Heart right ventricle (tissue), 16 donors: ENCODE data around the gene FGF22. TPM values are rescaled to one million over a fixed set of nuclear protein-coding genes. Genes with fewer than 3 reads are reported as not detected.
A peak's percentile ranks its signal among the peaks of the same experiment; 100 is the strongest.

Experiments used
- ATAC-seq, 8 donors: fragments of 200-7000 bp; cut with Tn5 transposase; one replicate each; pipeline ENCODE4 v1.9.1; 2020; ENCODE audit warnings: mild to moderate bottlenecking in 8 of 8, moderate library complexity in 8 of 8, moderate number of reproducible peaks in 1 of 8
- DNase-seq, 2 donors: peaks; one replicate each; pipeline ENCODE4 v3.0.0-alpha.2; 2020
- H3K27ac ChIP-seq, 10 donors: fragments of 200-600 bp; sonication (generic) in 2 of 10; one replicate each; pipeline versions ENCODE4 v1.5.0 to v1.8.0; 2020 to 2022; ENCODE audit warnings: mild to moderate bottlenecking in 3 of 10
- H3K27me3 ChIP-seq, 7 donors: fragments of 200-600 bp; one replicate each; pipeline ENCODE4 v1.8.0; 2021 to 2022; ENCODE audit warnings: mild to moderate bottlenecking in 2 of 7
- H3K36me3 ChIP-seq, 9 donors: fragments of 200-600 bp; sonication (generic) in 1 of 9; one replicate each; pipeline versions ENCODE4 v1.5.0 to v1.8.0; 2020 to 2022; ENCODE audit warnings: mild to moderate bottlenecking in 2 of 9
- H3K4me1 ChIP-seq, 9 donors: fragments of 200-600 bp; sonication (generic) in 1 of 9; one replicate each; pipeline versions ENCODE4 v1.5.0 to v1.8.0; 2020 to 2022; ENCODE audit warnings: mild to moderate bottlenecking in 4 of 9
- H3K4me3 ChIP-seq, 10 donors: fragments of 200-600 bp; sonication (generic) in 2 of 10; one replicate each; pipeline versions ENCODE4 v1.5.0 to v1.8.0; 2020 to 2022; ENCODE audit warnings: mild to moderate bottlenecking in 7 of 10, moderate library complexity in 2 of 10
- H3K9me3 ChIP-seq, 11 donors: fragments of 200-600 bp in 10 of 11; sonication (generic) in 2 of 11; one replicate each; pipeline versions ENCODE4 v1.5.0 to v1.8.0; 2013 to 2022; ENCODE audit warnings: mild to moderate bottlenecking in 2 of 11, control low read depth in 1 of 11, moderate library complexity in 1 of 11
- CTCF ChIP-seq, 9 donors: fragments of 200-600 bp; sonication (generic) in 2 of 9; IDR thresholded peaks; one replicate each; pipeline versions ENCODE4 v1.5.0 to v1.8.0; 2021 to 2022; ENCODE audit warnings: antibody characterized with exemption in 9 of 9, mild to moderate bottlenecking in 5 of 9, moderate library complexity in 1 of 9
- WGBS, 2 donors: extraction: QIAGEN DNeasy Blood & Tissue Kit; methylation state at CpG; one replicate each; pipeline ENCODE4 v1.1.7; 2013; ENCODE audit warnings: inconsistent platforms in 1 of 2; 5-methylcytosine and 5-hydroxymethylcytosine counted together
- intact Hi-C, 10 donors: fragments of 100-400 bp; cut with DNase I; formaldehyde crosslinking; loops; one replicate each; pipeline versions ENCODE4 v1.11.1 to v1.14.2; 2022
- polyA plus RNA-seq, 2 donors: library from polyadenylated mRNA; stranded (reverse); fragments of 200-250 nt; gene quantifications; one replicate each; pipeline ENCODE4 v1.2.3, GENCODE V29; 2013
- total RNA-seq, 10 donors: library from RNA; stranded (reverse); fragmentation: NEBNext Ultra II Directional in 3 of 10; extraction: Animal tissue kit (Norgen Biotek cat#: 25700) in 3 of 10; gene quantifications; one replicate each; pipeline versions ENCODE4 v1.2.1 to v1.2.4, GENCODE V29; 2021 to 2023
- donor health status: Arrhythmogenic right ventricular cardiomyopathy.
- donor health status: ischemic (EF 13 %, LVEDD 7.1; RV severe dilation, severe dysfunction).
- donor health status: healthy with polysubstance abuse.
- donor health status: DM: no; HTN: yes; CAD: no.
- donor health status: DM: no; HTN: no; CAD: no.
- donor health status: ischemic (EF 25% LVEDD 6.9; RV normal size, moderate dysfunction).
- donor health status: ischemic (EF 25% LVEDD 5.7; RV mildly dilated, moderate dysfunction).
- donor health status: healthy.
- donor health status: DM: yes; HTN: yes; CAD: no.
- donor health status: Ischemic cardiomyopathy.
- donor health status: ischemic (EF 35%, LVEDD 5.7; RV mildly dilated, moderate dysfunction).
- donor health status: nonischemic (EF 11% LVEDD 7.7; RV severe dilation, severe dysfunction).
- donor health status: DM: yes; HTN: yes; CAD: no.
- donor health status: PGD.
- donor health status: ischemic (EF 29% LVEDD 5.4; RV normal size, mild dysfunction).
- donor health status: nonischemic (EF 23%, LVEDD 6.1; RV moderate dilation, normal function).

FGF22 gene
- total and polyA plus RNA-seq, 12 donors, result 0.16 to 0.44 (median 0.30) TPM; not detected in 5

- Histone ChIP-seq H3K4me1 (peaks cover 45 to 83% (median 71%) of the 10 kb centered on the region in 9 donors), H3K27ac (peak overlapping the region in 9 of 10 donors; percentile 67 to 97 (median 91)), H3K9me3 (no peaks in the 10 kb centered on the region), H3K36me3 (peaks cover 0 to 19% (median 0%) of the 10 kb centered on the region in 9 donors), H3K4me3 (peak overlapping the region in 9 of 10 donors; percentile 16 to 100 (median 97)), H3K27me3 (no peaks in the 10 kb centered on the region)
- ATAC-seq (no peak), DNase-seq (peak in 1 of 2 donors; percentile 17)
- 45 to 53% methylated on average over 20 of the region's 20 CpGs for WGBS, 2 donors
- intact Hi-C loops, result no loop called here
- TF ChIP-seq CTCF (IDR thresholded peaks at IDR 0.05), result no peak
Observed at GRCh38 chr19:660793-661426, 21.2 kb downstream of the FGF22 start.

DNA sequence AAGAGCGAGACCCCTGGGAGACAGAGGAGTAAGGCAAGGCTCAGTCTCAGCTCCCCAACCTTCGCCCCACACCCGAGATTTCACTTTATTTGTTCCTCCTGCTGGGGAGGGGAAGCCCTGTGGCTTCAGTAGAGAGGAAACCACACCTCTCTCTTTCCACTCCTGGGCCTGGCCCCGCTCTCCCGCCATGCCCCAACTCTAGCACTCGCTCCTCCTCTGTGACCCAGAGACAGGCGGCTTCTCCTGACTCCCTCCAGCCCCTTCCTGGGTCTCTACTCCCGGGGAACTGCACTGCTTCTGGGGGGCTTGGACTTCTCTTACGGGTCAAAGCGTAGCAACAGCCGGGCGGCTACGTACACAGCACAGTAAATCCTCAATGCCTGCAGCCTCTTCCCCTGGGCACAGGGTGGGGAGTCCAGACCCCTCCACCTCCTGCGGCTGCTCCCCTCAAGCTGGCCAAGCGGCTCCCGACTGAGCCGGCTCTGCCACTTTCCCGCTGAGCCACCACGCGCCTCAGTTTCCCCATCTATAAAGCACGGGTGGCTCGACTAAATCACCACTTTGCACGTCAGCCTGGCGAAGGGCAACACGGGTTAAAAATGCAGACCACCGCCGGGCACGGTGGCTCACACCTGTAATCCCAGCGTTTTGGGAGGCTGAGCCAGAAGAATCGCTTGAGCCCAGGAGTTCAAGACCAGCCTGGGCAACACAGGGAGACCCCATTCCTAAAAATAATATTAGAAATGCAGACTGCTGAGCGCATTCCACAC lies 21.9 kb downstream of the FGF22 start:
- Histone ChIP-seq H3K9me3 (no peaks in the 10 kb centered on the region), H3K27ac (peak overlapping the region; percentile 8 to 97 (median 90)), H3K4me3 (peak overlapping the region; percentile 87 to 100 (median 97)), H3K36me3 (peaks cover 0 to 19% (median 0%) of the 10 kb centered on the region in 9 donors), H3K27me3 (no peaks in the 10 kb centered on the region), H3K4me1 (peaks cover 45 to 77% (median 71%) of the 10 kb centered on the region in 9 donors)
- no peak for TF ChIP-seq CTCF (IDR thresholded peaks at IDR 0.05)
- intact Hi-C loops, result loop anchor here in 1 of 10 donors (2.0 kb wide), 1 partner anchor 19 kb away; no protein-coding TSS in a partner anchor
- WGBS, 2 donors, result 21 to 26% methylated on average over 31 of the region's 31 CpGs
- DNase-seq (no peak), ATAC-seq (peak in 5 of 8 donors; percentile 16 to 34 (median 24))

GRCh38 chr19:662207-662961 lies 22.7 kb downstream of the FGF22 start:
- peak in 3 of 8 donors; percentile 0 to 7 (median 3) for ATAC-seq
- peak overlapping the region; percentile 87 to 100 (median 97) for H3K4me3 ChIP-seq
- peaks cover 39 to 69% (median 64%) of the 10 kb centered on the region in 9 donors for H3K4me1 ChIP-seq
- peak overlapping the region; percentile 42 to 97 (median 90) for H3K27ac ChIP-seq
- peaks cover 0 to 17% (median 0%) of the 10 kb centered on the region in 9 donors for H3K36me3 ChIP-seq
- H3K9me3 ChIP-seq, result no peaks in the 10 kb centered on the region
- intact Hi-C loops, result loop anchor here in 1 of 10 donors (2.0 kb wide), 1 partner anchor 18 kb away; no protein-coding TSS in a partner anchor
- DNase-seq, result no peak
- no peak for TF ChIP-seq CTCF (IDR thresholded peaks at IDR 0.05)
- H3K27me3 ChIP-seq, result no peaks in the 10 kb centered on the region
- 1% methylated on average over 60 to 81 of the region's 81 CpGs for WGBS, 2 donors
